ENCODE results near the gene ABHD14A. TPM values are rescaled to one million over a fixed set of nuclear protein-coding genes. Genes with fewer than 3 reads are reported as not detected.

Gene ABHD14A
- total RNA-seq, 1 experiment from 2014 or later: 9.9 TPM

- Histone ChIP-seq H3K4me2 (peak overlapping the region; percentile 80), H3K27ac (no peak overlapping the region), H3K4me3 (peak overlapping the region; percentile 56; the same call in 1 of the 2 replicates), H3K9me2 (ENCODE audit: insufficient read depth) (no peaks in the 10 kb centered on the region), H3K9me3 (ENCODE audit: insufficient read depth, low read depth) (no peaks in the 10 kb centered on the region), H3K27me3 (ENCODE audit: insufficient read depth, low read depth) (no peaks in the 10 kb centered on the region), H4K20me1 (ENCODE audit: insufficient read depth) (no peaks in the 10 kb centered on the region), H3F3A (ENCODE audit: insufficient read depth, low read depth) (peaks cover 23% of the 10 kb centered on the region), H3K36me3 (ENCODE audit: low read depth) (no peaks in the 10 kb centered on the region), H3K79me2 (ENCODE audit: low read depth) (no peaks in the 10 kb centered on the region; the same call in 1 of the 2 replicates), H2AFZ (no peak overlapping the region), H3K4me1 (replicated peaks; ENCODE audit: insufficient read depth) (peaks cover 4% of the 10 kb centered on the region; the same call in 1 of the 2 replicates)
- intact Hi-C loops (cut with micrococcal nuclease; ENCODE audit: unreplicated experiment): no loop called here
- DNase-seq: no peak
- CTCF ChIA-PET: no interaction called here
- TSS peak; percentile 13 for BruUV-seq (replicated peaks)
- POLR2A ChIA-PET (ENCODE audit: unreplicated experiment): no interaction called here
- TF ChIP-seq EZH2 (IDR thresholded peaks at IDR 0.05; ENCODE audit: low read depth) (no peak), CTCF (conservative IDR thresholded peaks at IDR 0.05) (no peak)
These were observed 8.4 kb upstream of the ABHD14A start for GRCh38 chr3:51966486-51966885.

DNA sequence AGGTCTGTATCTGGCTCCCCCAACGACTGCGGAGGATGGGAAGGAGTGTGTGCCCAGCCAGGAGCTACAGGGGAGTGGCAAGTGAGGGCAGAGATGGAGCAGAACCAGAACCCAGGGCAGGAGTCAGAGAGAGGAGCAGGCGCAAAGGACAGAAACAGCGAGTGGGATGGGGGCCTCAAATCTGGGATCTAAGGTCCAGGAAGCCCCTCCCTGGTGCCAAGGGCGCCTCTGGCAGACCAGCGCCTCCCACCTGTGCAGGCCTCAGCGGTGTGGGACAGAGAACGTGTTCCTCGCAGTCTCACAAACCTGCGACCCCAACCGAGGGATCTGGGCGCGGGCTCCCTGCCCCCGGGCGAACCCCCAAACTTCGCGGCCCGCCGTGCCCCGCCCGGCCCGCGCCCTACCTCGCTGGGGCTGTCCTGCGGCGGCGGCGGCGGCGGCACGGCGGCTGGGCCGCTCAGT, 7.9 kb upstream of the ABHD14A start:
- BruUV-seq (replicated peaks): no TSS peak
- Histone ChIP-seq H3K9me3 (ENCODE audit: insufficient read depth, low read depth) (no peaks in the 10 kb centered on the region), H4K20me1 (ENCODE audit: insufficient read depth) (no peaks in the 10 kb centered on the region), H3K27ac (no peak overlapping the region), H3K4me1 (replicated peaks; ENCODE audit: insufficient read depth) (peaks cover 4% of the 10 kb centered on the region; the same call in 1 of the 2 replicates), H3K36me3 (ENCODE audit: low read depth) (no peaks in the 10 kb centered on the region), H2AFZ (0 out of 2 replicates have a peak overlapping the region, but pooled peaks have one; percentile 22), H3K4me3 (peak overlapping the region; percentile 56; the same call in 1 of the 2 replicates), H3K9me2 (ENCODE audit: insufficient read depth) (no peaks in the 10 kb centered on the region), H3F3A (ENCODE audit: insufficient read depth, low read depth) (peaks cover 23% of the 10 kb centered on the region), H3K27me3 (ENCODE audit: insufficient read depth, low read depth) (no peaks in the 10 kb centered on the region), H3K79me2 (ENCODE audit: low read depth) (no peaks in the 10 kb centered on the region; the same call in 1 of the 2 replicates), H3K4me2 (peak overlapping the region; percentile 80)
- no peak for DNase-seq
- intact Hi-C loops (cut with micrococcal nuclease; ENCODE audit: unreplicated experiment): no loop called here
- no peak for TF ChIP-seq CTCF (conservative IDR thresholded peaks at IDR 0.05)
- no peak for TF ChIP-seq EZH2 (IDR thresholded peaks at IDR 0.05; ENCODE audit: low read depth)
- POLR2A ChIA-PET (ENCODE audit: unreplicated experiment): interaction anchor here (0.6 kb wide), 1 partner anchor 25 kb away, joined by 5 read pairs; no protein-coding TSS in a partner anchor
- CTCF ChIA-PET: interaction anchor here (0.6 kb wide), 2 partner anchors 311 to 380 kb away, joined by 3 to 7 read pairs; no protein-coding TSS in a partner anchor

DNA sequence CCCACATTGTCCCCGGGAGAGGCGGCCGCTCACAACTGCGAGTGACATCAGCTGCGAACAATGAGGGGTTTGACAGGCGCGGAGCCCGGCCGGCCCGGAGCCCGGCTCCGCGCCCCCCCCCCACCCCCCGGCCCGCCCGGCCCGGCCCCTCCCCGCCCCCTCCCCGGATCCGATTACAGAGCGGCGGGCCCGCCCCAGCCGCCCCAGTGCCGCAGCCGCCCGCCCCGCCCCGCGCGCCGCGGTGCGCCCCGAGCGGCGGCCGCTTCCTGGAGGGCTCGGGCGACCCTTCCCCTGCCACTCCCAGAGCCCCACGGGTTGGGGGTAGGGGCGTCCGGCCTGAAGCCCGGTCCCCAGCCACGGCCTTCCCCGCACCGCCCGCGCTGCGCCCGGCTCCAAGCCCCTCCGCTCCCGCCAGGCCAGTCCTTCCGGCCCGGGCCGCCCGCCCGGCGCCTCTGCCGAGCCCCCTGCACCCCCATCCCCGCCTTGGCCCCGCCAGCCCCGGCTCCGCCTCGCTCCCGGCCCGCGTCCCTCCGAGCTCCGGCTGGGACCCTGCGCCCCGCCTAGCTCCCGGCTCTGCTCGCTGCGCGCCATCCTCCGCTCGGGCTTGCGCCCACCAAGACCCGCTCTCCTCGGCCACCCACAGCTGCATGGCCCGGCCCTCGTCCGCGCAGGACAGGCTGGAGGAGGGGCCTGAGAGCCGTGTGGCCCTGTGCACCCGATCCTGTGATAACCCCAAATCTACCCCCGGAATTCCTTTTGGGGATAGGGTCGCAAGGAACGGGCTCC, 7.3 kb upstream of the ABHD14A start, which contains the start of gene PCBP4:
PCBP4 (minus strand) TSS at position 71 of the 786 bp plus-strand sequence. CDS start 6,214 bp downstream, outside the sequence.
- Histone ChIP-seq H3K4me1 (replicated peaks; ENCODE audit: insufficient read depth) (peaks cover 4% of the 10 kb centered on the region; the same call in 1 of the 2 replicates), H3K4me3 (peak within 1 kb of the TSS; percentile 57; the same call in 1 of the 2 replicates), H3K9me3 (ENCODE audit: insufficient read depth, low read depth) (no peaks in the 10 kb centered on the region), H3K27me3 (ENCODE audit: insufficient read depth, low read depth) (no peaks in the 10 kb centered on the region), H4K20me1 (ENCODE audit: insufficient read depth) (no peaks in the 10 kb centered on the region), H3F3A (ENCODE audit: insufficient read depth, low read depth) (peaks cover 28% of the 10 kb centered on the region), H3K36me3 (ENCODE audit: low read depth) (no peaks in the 10 kb centered on the region), H2AFZ (0 out of 2 replicates have a peak within 1 kb of the TSS, but pooled peaks have one; percentile 22), H3K27ac (no peak within 1 kb of the TSS), H3K79me2 (ENCODE audit: low read depth) (peaks cover 3% of the 10 kb centered on the region; the same call in 1 of the 2 replicates), H3K9me2 (ENCODE audit: insufficient read depth) (no peaks in the 10 kb centered on the region), H3K4me2 (peak within 1 kb of the TSS; percentile 88)
- BruUV-seq (replicated peaks): TSS peak; percentile 59
- intact Hi-C loops (cut with micrococcal nuclease; ENCODE audit: unreplicated experiment): no loop called here
- DNase-seq: peak in 1 of 2 experiments; percentile 62
- ChIA-PET POLR2A (ENCODE audit: unreplicated experiment) (interaction anchor here (0.6 kb wide), 2 partner anchors 9 to 24 kb away, joined by 3 to 5 read pairs; no protein-coding TSS in a partner anchor), CTCF (interaction anchor here (0.6 kb wide), 2 partner anchors 310 to 379 kb away, joined by 3 to 7 read pairs; no protein-coding TSS in a partner anchor)
- no peak for TF ChIP-seq CTCF (conservative IDR thresholded peaks at IDR 0.05)
- TF ChIP-seq EZH2 (IDR thresholded peaks at IDR 0.05; ENCODE audit: low read depth): no peak

Data from PC-9 (cell line).